ENCODE results near the gene SYNJ1.
A peak's percentile ranks its signal among the peaks of the same experiment; 100 is the strongest.
"Not testable (repeated sequence)": the region's sequence is repeated elsewhere in the genome, so short reads cannot be mapped to it uniquely, and the experiment has no call there.

SYNJ1 gene

DNA sequence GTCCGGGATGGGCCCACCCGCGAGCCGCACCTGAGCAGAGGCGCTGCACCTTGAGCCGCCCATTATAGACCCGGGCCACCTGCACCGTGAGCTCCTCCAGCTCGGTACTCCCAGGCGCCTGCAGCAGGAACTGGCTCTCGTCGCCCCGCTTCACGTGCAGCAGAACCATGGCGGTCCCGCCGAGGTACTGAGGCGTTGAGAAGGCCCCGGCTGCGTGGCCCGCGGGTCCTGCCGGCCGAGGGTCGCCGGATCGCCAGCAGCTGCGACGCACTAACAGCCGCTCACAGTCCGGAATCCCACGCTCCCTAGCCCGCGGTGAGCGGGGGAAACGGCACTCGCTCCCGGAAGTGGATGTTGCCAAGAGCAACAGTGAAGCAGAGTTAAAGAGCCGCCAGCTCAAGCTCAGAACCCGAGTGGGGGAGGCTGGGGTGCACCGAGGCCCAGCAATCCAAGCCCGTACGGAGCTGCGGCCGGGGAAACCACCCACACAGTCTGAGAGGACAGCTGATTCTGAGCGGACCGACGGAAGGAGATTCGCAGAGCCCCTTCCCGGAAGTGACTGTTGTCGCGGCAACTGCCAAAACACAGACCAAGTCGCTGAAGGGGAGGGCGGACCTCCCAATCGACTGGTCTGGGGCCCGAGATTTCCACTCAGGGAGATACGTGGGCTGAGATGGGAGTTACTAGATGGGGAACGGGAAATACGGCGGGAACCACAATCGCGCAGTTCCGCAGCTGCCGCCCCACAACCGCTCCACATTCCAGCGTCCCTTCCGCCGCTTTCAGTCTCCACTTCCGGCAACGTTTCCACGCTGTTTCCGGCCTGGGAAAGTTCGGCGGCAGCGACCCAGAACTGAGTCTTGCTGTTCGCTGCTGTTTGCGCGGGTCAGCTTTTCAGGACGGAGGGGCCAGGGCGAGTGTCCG lies 115.5 kb downstream of the SYNJ1 start, which contains the start of gene CFAP298:
CFAP298 (minus strand) TSS at position 303 of the 924 bp plus-strand sequence; CDS start at position 169, 134 bp downstream.
- peak; percentile 81 for DNase-seq (ENCODE audit: low spot score)

GRCh38 chr21:32611471-32611997 lies 116.3 kb downstream of the SYNJ1 start:
- DNase-seq (ENCODE audit: low spot score) = no peak

DNA sequence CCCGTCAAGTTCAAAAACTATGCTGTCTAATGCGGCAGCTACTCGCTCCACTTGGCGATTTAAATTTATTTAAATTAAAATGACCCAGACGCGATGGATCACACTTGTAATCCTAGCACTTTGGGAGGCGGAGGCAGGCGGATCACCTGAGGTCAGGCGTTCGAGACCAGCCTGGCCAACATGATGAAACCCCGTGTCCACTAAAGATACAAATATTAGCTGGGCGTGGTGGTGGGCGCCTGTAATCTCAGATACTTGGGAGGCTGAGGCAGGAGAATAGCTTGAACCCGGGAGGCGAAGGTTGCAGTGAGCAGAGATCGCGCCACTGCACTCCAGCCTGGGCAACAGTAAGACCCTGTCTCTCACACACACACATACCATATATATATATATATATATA lies 116.9 kb downstream of the SYNJ1 start:
- not testable (repeated sequence) for DNase-seq (ENCODE audit: low spot score)

DNA sequence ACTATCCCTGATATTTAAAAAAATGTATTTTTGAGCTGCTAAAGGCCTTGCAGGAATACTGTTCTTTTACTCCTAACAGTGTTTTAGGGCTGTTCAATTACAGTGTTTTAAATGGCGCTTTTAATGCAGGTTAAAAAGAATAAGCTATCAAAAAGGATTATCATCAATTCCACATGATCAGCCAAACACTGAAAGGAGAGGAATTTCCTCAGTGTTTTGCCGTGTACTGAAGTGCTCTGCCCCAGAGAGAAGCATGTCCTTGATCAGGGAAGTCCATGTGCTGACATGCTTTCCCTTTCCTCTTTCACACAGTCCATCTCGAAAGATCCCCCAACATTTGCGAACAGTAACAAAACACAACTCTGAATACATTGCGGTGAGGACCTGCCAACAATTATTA lies 119.0 kb downstream of the SYNJ1 start:
- DNase-seq (ENCODE audit: low spot score) = no peak

DNA sequence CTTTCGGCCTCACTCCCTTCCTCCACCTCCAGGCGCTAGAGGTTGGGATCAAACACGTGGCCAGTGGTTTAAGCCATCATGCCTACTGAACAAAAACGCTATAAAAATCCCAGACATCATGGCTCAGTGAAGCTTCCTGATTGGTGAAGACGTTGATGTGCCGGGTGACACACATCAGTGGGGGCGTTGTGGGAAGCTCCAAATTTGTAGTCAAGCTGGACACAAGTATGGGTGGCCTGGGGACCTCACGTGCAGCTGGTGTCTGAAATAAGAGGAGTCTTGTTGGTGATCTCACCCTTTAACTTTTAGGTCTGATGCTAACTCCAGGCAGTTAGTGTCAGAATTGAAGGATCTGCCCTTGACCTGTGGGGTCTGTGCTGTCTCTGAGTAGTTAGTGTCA lies 122.3 kb downstream of the SYNJ1 start:
- DNase-seq (ENCODE audit: low spot score) = no peak

DNA sequence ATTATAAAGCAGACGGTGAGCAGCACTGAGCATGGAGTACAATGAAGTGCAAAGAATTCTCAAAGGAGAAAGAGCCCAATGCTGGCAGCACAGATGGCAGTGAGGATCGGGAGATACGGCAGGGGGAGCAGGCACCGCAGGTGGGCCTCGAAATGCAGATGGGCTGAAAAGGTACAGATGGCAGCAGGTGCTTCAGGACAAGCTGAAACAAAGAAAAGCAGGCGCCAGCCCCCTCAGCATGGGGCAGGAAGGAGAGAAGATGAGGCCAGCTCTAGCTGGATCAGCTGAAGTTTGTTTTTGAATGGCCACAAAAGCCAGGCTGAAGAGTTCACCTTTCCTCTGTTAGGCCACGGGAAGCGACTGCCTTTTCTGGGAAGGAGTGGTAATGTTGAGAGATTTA lies 123.3 kb downstream of the SYNJ1 start:
- no peak for DNase-seq (ENCODE audit: low spot score)

DNA sequence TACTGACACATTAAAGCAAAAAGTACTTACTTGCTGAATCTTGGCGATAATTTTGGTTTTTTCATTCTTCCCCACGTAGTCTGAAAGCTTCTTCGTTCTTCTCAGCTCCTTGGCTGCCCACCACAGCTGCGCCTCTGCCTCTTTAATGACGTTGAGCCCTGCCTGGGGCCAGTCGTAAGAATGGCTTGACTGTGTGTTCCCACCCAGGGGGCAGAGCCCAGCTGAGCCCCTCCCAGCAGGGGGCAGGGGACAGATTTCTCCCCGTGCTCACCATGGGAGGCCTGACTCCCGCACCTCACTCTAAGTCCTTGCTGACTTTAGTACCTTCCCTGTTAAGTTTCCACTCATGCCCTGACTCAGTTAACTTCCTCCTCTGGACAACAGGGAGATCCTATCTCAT lies 124.7 kb downstream of the SYNJ1 start:
- DNase-seq (ENCODE audit: low spot score) = no peak

- DNase-seq (ENCODE audit: low spot score) = no peak
Observed at GRCh38 chr21:32602099-32602498, 125.7 kb downstream of the SYNJ1 start.

GRCh38 chr21:32599526-32599925 lies 128.3 kb downstream of the SYNJ1 start:
- DNase-seq (ENCODE audit: low spot score) = no peak

GRCh38 chr21:32599091-32599490 lies 128.7 kb downstream of the SYNJ1 start:
- DNase-seq (ENCODE audit: low spot score) = no peak

- DNase-seq (ENCODE audit: low spot score) = no peak
Observed at GRCh38 chr21:32597205-32597604, 130.6 kb downstream of the SYNJ1 start.

- no peak for DNase-seq (ENCODE audit: low spot score)
Observed at GRCh38 chr21:32595431-32595830, 132.4 kb downstream of the SYNJ1 start.

DNA sequence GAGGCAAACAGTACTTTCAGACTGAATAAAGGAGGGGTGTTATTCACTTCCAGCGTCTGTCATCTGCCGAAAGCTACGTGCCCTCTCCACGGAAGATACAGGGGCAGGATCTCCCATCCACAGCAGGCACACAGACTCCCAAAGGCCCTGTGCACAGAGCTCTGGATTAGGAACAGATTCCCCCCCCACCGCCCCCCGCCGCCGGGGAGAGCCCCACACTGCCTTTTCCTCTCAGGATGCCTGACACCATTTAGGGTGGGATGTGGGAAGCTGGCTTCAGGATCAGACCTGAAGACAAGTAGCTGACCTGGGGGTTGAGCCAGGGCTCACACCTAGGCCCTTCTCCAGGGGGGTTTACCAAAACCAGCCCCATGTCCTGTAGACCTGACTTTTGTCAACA lies 134.1 kb downstream of the SYNJ1 start:
- no peak for DNase-seq (ENCODE audit: low spot score)

DNA sequence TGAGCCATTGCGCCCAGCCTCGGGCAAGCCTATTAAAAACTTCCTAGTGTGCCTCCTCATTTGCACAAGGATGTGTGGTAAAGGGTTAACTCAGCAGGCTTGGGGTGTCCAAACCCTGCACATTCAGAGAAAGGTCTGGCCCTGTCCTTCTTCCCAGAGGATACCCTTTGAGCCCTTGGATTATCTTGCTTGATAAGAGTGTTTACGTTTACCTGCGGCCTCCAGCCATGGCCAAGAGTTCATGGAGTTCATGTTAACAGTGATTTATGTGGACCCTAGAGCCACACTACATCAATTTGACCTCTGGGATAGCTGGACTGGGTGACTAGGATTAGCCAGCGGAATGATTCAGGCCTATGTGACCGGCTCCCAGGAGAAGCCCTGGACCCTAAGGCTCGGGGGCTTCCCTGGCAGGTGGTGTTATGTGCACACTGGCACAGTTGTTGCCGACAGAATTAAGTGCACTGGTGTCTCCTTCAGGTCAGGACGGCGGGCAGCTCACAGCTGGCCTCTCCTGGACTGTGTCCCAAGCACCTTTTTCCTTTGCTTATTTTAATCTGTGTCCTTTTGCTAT lies 134.8 kb downstream of the SYNJ1 start:
- no peak for DNase-seq (ENCODE audit: low spot score)

GRCh38 chr21:32590130-32590529 lies 137.7 kb downstream of the SYNJ1 start:
- DNase-seq (ENCODE audit: low spot score) = no peak

DNA sequence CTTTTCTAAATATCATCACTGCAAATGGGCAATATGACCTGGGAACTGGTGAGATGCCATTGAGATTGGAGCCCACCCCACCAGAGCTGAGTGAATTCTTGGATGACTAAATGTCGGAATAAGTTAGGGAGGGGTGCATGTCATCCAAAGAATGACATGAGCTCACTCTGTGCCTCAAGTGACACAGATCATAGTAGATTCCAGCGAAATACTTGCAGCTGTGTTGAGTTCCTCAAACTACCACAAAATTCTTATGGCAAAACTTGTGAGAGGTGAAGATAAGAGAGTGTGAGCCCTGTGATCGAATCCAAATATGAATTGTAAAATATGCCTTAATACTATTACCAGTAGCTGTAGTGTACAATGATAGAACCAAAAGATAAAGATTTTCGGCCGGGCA lies 140.2 kb downstream of the SYNJ1 start:
- no peak for DNase-seq (ENCODE audit: low spot score)

- DNase-seq (ENCODE audit: low spot score) = no peak
Observed at GRCh38 chr21:32587120-32587519, 140.7 kb downstream of the SYNJ1 start.

GRCh38 chr21:32585970-32586369 lies 141.8 kb downstream of the SYNJ1 start:
- no peak for DNase-seq (ENCODE audit: low spot score)

- no peak for DNase-seq (ENCODE audit: low spot score)
Observed at GRCh38 chr21:32585042-32585710, 142.6 kb downstream of the SYNJ1 start, which contains the start of gene TCP10L. Gene TCP10L (minus strand): TSS chr21:32585523. CDS start chr21:32584304, 1,219 bp downstream.

DNA sequence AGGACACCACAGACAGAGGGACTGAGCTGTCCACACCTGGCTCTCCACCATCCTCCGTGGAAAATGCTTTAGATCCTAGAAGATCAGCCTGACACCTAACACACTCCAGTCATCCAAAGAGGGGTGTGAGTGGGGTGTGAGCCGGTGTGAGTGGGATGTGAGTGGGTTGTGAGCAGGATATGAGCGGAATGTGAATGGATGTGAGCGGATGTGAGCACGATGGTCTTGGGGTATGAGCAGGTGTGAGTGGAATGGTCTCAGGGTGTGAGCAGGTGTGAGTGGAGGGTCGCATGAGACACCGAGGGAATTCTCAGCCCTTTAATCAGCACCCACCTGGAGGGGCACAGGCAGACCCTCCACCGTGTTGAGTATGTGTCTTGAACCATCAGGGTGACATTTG lies 143.3 kb downstream of the SYNJ1 start:
- no peak for DNase-seq (ENCODE audit: low spot score)

DNA sequence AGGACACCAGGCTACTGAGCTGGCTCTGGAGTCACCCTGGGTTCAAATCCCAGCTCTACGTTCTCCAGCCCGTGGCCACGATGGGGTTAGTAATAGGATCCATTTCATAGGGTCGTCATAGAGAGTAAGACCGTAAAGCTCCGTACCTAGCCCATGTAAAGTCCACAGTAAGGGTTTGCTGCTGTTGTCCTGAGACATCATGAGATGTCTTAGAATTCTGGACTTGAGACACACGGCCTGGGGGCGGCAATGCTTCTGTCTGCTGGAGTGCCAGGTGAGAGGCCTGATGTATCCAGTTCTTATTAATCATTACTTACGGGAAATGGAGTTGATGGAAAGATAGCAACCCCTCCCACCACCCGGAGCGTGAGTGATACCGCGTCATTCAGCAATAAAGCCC lies 146.1 kb downstream of the SYNJ1 start:
- DNase-seq (ENCODE audit: low spot score) = no peak

DNA sequence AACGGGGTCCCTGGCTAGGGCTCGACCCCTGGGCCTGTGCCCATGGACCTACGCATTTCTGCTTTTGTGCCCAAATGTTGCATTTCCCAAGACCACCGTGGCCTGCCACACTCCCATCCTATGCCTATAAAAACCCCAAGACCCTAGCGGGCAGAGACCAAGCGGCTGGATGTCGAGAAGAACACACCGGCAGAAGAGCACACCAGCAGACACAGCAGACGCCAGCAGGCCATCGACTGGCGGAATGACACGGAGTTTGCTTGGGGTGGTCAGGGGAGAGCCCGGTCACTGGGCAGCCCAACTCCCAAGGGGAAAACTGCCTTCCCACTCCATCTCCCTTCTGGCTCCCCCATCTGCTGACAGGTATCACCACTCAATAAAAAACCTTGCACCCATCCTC lies 146.9 kb downstream of the SYNJ1 start:
- no peak for DNase-seq (ENCODE audit: low spot score)

Data from CD4-positive, alpha-beta T cell treated with Interleukin-6 at 100 ng/mL for 8 hours (primary cell).